MM.1S (cell line): ENCODE results near the gene APPL1.

ENCODE experiments used
- DNase-seq: peaks from one replicate; pipeline ENCODE4 v3.0.0-alpha.2; 2015
- H2AFZ ChIP-seq: fragments of 300-600 bp; sonication (generic); 2 replicates; pipeline ENCODE4 v1.6.0; 2016; ENCODE audit warnings: antibody characterized with exemption, low read length
- H3F3A ChIP-seq: fragments of 300-600 bp; sonication (generic); 2 replicates; pipeline ENCODE4 v1.6.1; 2016; ENCODE audit warnings: mild to moderate bottlenecking, antibody characterized with exemption, low read length, moderate library complexity, mixed read lengths; ENCODE audit not compliant: insufficient read depth
- H3K27ac ChIP-seq: fragments of 300-600 bp; sonication (generic); 2 replicates; pipeline ENCODE4 v1.5.1; 2016; ENCODE audit warnings: mild to moderate bottlenecking, low read length
- H3K27me3 ChIP-seq: fragments of 300-600 bp; sonication (generic); replicated peaks from 2 replicates; pipeline ENCODE4 v1.6.0; 2016; ENCODE audit warnings: low read length; ENCODE audit not compliant: insufficient read depth
- H3K36me3 ChIP-seq: fragments of 300-600 bp; sonication (generic); replicated peaks from 2 replicates; pipeline ENCODE4 v1.6.1; 2016; ENCODE audit warnings: mild to moderate bottlenecking, low read length, mixed read lengths; ENCODE audit not compliant: insufficient read depth
- H3K4me1 ChIP-seq: fragments of 300-600 bp; sonication (generic); 2 replicates; pipeline ENCODE4 v1.6.1; 2016; ENCODE audit warnings: low read length, mixed read lengths
- H3K4me2 ChIP-seq: fragments of 300-600 bp; sonication (generic); 2 replicates; pipeline ENCODE4 v1.6.0; 2016; ENCODE audit warnings: low read depth, low read length
- H3K4me3 ChIP-seq: fragments of 300-600 bp; sonication (generic); 2 replicates; pipeline ENCODE4 v1.5.1; 2016; ENCODE audit warnings: low read length, mixed read lengths
- H3K79me2 ChIP-seq: fragments of 300-600 bp; sonication (generic); 2 replicates; pipeline ENCODE4 v1.6.1; 2016; ENCODE audit warnings: mixed run types, low read length, mixed read lengths
- H3K9ac ChIP-seq: fragments of 300-600 bp; sonication (generic); 2 replicates; pipeline ENCODE4 v1.6.1; 2016; ENCODE audit warnings: low read length, mixed read lengths
- H3K9me2 ChIP-seq: fragments of 300-600 bp; sonication (generic); replicated peaks from 2 replicates; pipeline ENCODE4 v1.6.1; 2016; ENCODE audit warnings: mild to moderate bottlenecking, low read length, mixed read lengths; ENCODE audit not compliant: insufficient read depth
- H3K9me3 ChIP-seq: fragments of 300-600 bp; sonication (generic); replicated peaks from 2 replicates; pipeline ENCODE4 v1.6.1; 2016; ENCODE audit warnings: mild to moderate bottlenecking, low read length, mixed read lengths; ENCODE audit not compliant: insufficient read depth
- H4K20me1 ChIP-seq: fragments of 300-600 bp; sonication (generic); 2 replicates; pipeline ENCODE4 v1.6.1; 2016; ENCODE audit warnings: mild to moderate bottlenecking, low read length, moderate library complexity, mixed read lengths; ENCODE audit not compliant: insufficient read depth
- EZH2 ChIP-seq: fragments of 300-600 bp; sonication (generic); optimal IDR thresholded peaks from 2 replicates; pipeline ENCODE3; 2017; ENCODE audit warnings: low read depth, mild to moderate bottlenecking, antibody characterized with exemption, low read length, mixed read lengths
- EZH2phosphoT487 ChIP-seq: fragments of 300-600 bp; sonication (generic); IDR thresholded peaks from 2 replicates; pipeline ENCODE4 v1.6.1; 2018; ENCODE audit warnings: antibody characterized with exemption, low read length
- TF ChIP-seq, protein P1 (sequence below): fragments of 300-600 bp; sonication (generic); IDR thresholded peaks from 2 replicates; pipeline ENCODE4 v1.5.1; 2016; ENCODE audit warnings: antibody characterized with exemption, low read length, mixed read lengths

APPL1 gene

GRCh38 chr3:57257678-57258077 lies 30.1 kb downstream of the APPL1 start:
- TF ChIP-seq, protein P1, sequence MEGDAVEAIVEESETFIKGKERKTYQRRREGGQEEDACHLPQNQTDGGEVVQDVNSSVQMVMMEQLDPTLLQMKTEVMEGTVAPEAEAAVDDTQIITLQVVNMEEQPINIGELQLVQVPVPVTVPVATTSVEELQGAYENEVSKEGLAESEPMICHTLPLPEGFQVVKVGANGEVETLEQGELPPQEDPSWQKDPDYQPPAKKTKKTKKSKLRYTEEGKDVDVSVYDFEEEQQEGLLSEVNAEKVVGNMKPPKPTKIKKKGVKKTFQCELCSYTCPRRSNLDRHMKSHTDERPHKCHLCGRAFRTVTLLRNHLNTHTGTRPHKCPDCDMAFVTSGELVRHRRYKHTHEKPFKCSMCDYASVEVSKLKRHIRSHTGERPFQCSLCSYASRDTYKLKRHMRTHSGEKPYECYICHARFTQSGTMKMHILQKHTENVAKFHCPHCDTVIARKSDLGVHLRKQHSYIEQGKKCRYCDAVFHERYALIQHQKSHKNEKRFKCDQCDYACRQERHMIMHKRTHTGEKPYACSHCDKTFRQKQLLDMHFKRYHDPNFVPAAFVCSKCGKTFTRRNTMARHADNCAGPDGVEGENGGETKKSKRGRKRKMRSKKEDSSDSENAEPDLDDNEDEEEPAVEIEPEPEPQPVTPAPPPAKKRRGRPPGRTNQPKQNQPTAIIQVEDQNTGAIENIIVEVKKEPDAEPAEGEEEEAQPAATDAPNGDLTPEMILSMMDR = no peak
- TF ChIP-seq EZH2phosphoT487 = no peak
- no peaks in the 10 kb centered on the region for H3K79me2 ChIP-seq
- no peak overlapping the region for H3K4me2 ChIP-seq
- H3K27me3 ChIP-seq = no peaks in the 10 kb centered on the region
- no peaks in the 10 kb centered on the region for H3K9me2 ChIP-seq
- no peak for DNase-seq
- no peaks in the 10 kb centered on the region; the same call in 1 of the 2 replicates for H3K36me3 ChIP-seq
- no peaks in the 10 kb centered on the region for H3K9me3 ChIP-seq
- H3K4me1 ChIP-seq = no peaks in the 10 kb centered on the region
- H3K4me3 ChIP-seq = no peak overlapping the region
- no peaks in the 10 kb centered on the region for H3F3A ChIP-seq
- no peaks in the 10 kb centered on the region for H4K20me1 ChIP-seq
- no peak overlapping the region for H2AFZ ChIP-seq
- no peak overlapping the region for H3K27ac ChIP-seq
- H3K9ac ChIP-seq = no peak overlapping the region

DNA sequence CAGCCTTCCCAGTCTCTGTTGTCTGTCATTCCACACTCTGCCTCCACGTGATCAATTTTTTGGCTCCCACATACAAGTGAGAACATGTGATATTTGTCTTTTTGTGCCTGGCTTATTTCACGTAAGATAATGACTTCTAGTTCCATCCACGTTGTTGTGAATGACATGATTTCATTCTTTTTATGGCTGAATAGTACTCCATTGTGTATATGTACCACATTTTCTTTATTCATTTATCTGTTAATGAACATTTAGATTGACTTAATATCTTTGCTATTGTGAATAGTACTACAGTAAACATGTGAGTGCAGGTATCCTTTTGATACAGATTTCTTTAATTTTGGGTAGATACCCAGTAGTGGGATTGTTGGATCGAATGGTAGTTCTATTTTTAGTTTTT lies 33.6 kb downstream of the APPL1 start:
- Histone ChIP-seq H3K9me2 (no peaks in the 10 kb centered on the region), H3F3A (no peaks in the 10 kb centered on the region), H3K9me3 (no peaks in the 10 kb centered on the region), H3K36me3 (no peaks in the 10 kb centered on the region; the same call in 1 of the 2 replicates), H3K4me3 (no peak overlapping the region), H3K4me1 (no peaks in the 10 kb centered on the region), H2AFZ (no peak overlapping the region), H3K79me2 (no peaks in the 10 kb centered on the region), H4K20me1 (no peaks in the 10 kb centered on the region), H3K27me3 (no peaks in the 10 kb centered on the region), H3K9ac (no peak overlapping the region), H3K27ac (no peak overlapping the region), H3K4me2 (no peak overlapping the region)
- no peak for DNase-seq
- TF ChIP-seq EZH2 = no peak

DNA sequence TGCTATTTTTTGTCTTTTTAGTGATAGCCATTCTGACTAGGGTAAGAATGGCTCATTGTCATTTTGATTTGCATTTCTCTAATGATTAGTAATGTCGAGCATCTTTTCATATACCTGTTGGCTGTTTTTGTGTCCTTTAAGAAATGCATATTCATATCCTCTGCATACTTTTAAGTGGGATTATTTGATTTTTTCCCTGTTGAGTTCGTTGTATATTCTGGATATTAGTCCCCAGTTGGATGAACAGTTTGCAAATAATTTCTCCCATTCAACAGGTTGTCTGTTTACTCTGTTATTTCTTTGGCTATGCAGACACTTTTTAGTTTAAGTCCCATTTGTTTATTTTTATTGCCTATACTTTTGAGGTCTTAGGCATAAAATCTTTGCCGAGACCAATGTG lies 34.4 kb downstream of the APPL1 start:
- Histone ChIP-seq H3K9me3 (no peaks in the 10 kb centered on the region), H3K4me1 (no peaks in the 10 kb centered on the region), H4K20me1 (no peaks in the 10 kb centered on the region), H3K27ac (no peak overlapping the region), H3K9me2 (no peaks in the 10 kb centered on the region), H3K36me3 (no peaks in the 10 kb centered on the region; the same call in 1 of the 2 replicates), H3F3A (no peaks in the 10 kb centered on the region), H3K4me3 (no peak overlapping the region), H2AFZ (no peak overlapping the region), H3K79me2 (no peaks in the 10 kb centered on the region), H3K27me3 (no peaks in the 10 kb centered on the region), H3K9ac (no peak overlapping the region), H3K4me2 (no peak overlapping the region)
- no peak for DNase-seq
- TF ChIP-seq EZH2 = no peak
- TF ChIP-seq EZH2phosphoT487 = no peak
- TF ChIP-seq, protein P1 = no peak

DNA sequence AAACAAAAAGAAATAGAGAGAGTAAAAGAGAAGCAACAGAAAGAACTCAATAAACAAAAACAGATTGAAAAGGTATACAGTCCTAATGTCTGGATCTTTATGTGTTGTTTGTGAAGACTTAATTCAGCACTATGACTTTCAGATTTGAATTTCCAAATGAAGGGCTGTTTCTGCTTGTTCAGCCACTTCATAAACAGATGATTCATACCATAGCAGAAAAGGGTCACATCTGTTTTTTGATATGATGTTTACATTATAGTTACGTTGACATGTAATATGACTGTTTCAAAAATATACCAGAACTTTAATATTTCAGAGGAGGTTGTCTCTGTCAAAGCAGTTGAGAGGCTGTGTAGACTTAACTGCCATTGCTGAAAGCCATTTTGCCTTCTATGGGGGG lies 40.9 kb downstream of the APPL1 start:
- Histone ChIP-seq H2AFZ (no peak overlapping the region), H4K20me1 (no peaks in the 10 kb centered on the region), H3F3A (no peaks in the 10 kb centered on the region), H3K36me3 (peaks cover 5% of the 10 kb centered on the region; the same call in 1 of the 2 replicates), H3K27me3 (no peaks in the 10 kb centered on the region), H3K9me3 (no peaks in the 10 kb centered on the region), H3K4me1 (no peaks in the 10 kb centered on the region), H3K79me2 (no peaks in the 10 kb centered on the region), H3K9me2 (no peaks in the 10 kb centered on the region), H3K4me3 (no peak overlapping the region), H3K9ac (no peak overlapping the region), H3K27ac (no peak overlapping the region), H3K4me2 (no peak overlapping the region)
- TF ChIP-seq, protein P1 = no peak
- TF ChIP-seq EZH2 = no peak
- TF ChIP-seq EZH2phosphoT487 = no peak
- no peak for DNase-seq
